SK-N-SH (cell line): ENCODE results near the gene SHQ1.

Experiments
- CTCF ChIP-seq: fragments of 200-600 bp; sonication (generic); IDR thresholded peaks from 2 replicates; pipeline ENCODE4 v1.6.1; 2017; ENCODE audit warnings: antibody characterized with exemption, mild to moderate bottlenecking, moderate library complexity
- NRF1 ChIP-seq: IDR thresholded peaks from 2 replicates; pipeline ENCODE4 v1.6.1; 2012; ENCODE audit warnings: low read depth, mild to moderate bottlenecking, low read length
- PBX3 ChIP-seq: IDR thresholded peaks from 2 replicates; pipeline ENCODE4; 2012
- POLR2AphosphoS5 ChIP-seq: IDR thresholded peaks from 2 replicates; pipeline ENCODE4 v1.6.1; 2012; ENCODE audit warnings: low read depth, low read length
- RCOR1 ChIP-seq: fragments of 150-350 bp; IDR thresholded peaks from 2 replicates; pipeline ENCODE4 v1.6.1; 2017; ENCODE audit warnings: antibody characterized with exemption, low read length
- REST ChIP-seq: IDR thresholded peaks from 2 replicates; pipeline ENCODE4 v1.6.1; 2012; ENCODE audit warnings: mild to moderate bottlenecking, low read depth, low read length, moderate library complexity
- TAF1 ChIP-seq: IDR thresholded peaks from 2 replicates; pipeline ENCODE4 v1.6.1; 2012; ENCODE audit warnings: low read depth, mild to moderate bottlenecking, low read length, moderate library complexity, borderline replicate concordance
- TEAD4 ChIP-seq: IDR thresholded peaks from 2 replicates; pipeline ENCODE4 v1.4.0; 2012; ENCODE audit warnings: mild to moderate bottlenecking, borderline replicate concordance; ENCODE audit not compliant: insufficient read depth

- TF ChIP-seq POLR2AphosphoS5 (no peak), CTCF (no peak), REST (no peak), TAF1 (no peak), PBX3 (no peak), TEAD4 (no peak), NRF1 (no peak), RCOR1 (no peak)
Observed at GRCh38 chr3:72700106-72700505, 148.1 kb downstream of the SHQ1 start.
